CD4-positive, alpha-beta T cell treated with Interferon gamma for 1 hour (primary cell): ENCODE measurements around the gene L2HGDH.

Experiments
- DNase-seq: peaks from one replicate; pipeline ENCODE4 v3.0.0-alpha.2; 2020

The L2HGDH gene

GRCh38 chr14:50285861-50286260, 26.2 kb downstream of the L2HGDH start:
- DNase-seq: no peak

- no peak for DNase-seq
Observed at GRCh38 chr14:50272498-50272897, 39.5 kb downstream of the L2HGDH start.

- DNase-seq: no peak
Observed at GRCh38 chr14:50270932-50271331, 41.1 kb downstream of the L2HGDH start.

GRCh38 chr14:50265029-50265428, 47.0 kb downstream of the L2HGDH start:
- no peak for DNase-seq

GRCh38 chr14:50263321-50263720, 48.7 kb downstream of the L2HGDH start:
- no peak for DNase-seq

GRCh38 chr14:50262865-50263264, 49.2 kb downstream of the L2HGDH start:
- DNase-seq: no peak

GRCh38 chr14:50260511-50260910, 51.5 kb downstream of the L2HGDH start:
- no peak for DNase-seq

- no peak for DNase-seq
Observed at GRCh38 chr14:50260072-50260471, 52.0 kb downstream of the L2HGDH start.

GRCh38 chr14:50257732-50258131, 54.3 kb downstream of the L2HGDH start:
- no peak for DNase-seq

- DNase-seq: no peak
Observed at GRCh38 chr14:50254248-50254647, 57.8 kb downstream of the L2HGDH start.

GRCh38 chr14:50249136-50249775, 62.8 kb downstream of the L2HGDH start:
- no peak for DNase-seq

- no peak for DNase-seq
Observed at GRCh38 chr14:50247245-50247644, 64.8 kb downstream of the L2HGDH start.

GRCh38 chr14:50242566-50243310, 69.3 kb downstream of the L2HGDH start:
- no peak for DNase-seq

- no peak for DNase-seq
Observed at GRCh38 chr14:50242096-50242495, 69.9 kb downstream of the L2HGDH start.

- no peak for DNase-seq
Observed at GRCh38 chr14:50237427-50237826, 74.6 kb downstream of the L2HGDH start.

GRCh38 chr14:50233951-50234250, 78.1 kb downstream of the L2HGDH start:
- no peak for DNase-seq

GRCh38 chr14:50233166-50233950, 78.7 kb downstream of the L2HGDH start:
- DNase-seq: no peak

- DNase-seq: no peak
Observed at GRCh38 chr14:50232276-50232642, 79.8 kb downstream of the L2HGDH start.

- peak; percentile 85 for DNase-seq
Observed at GRCh38 chr14:50231475-50232275, 80.4 kb downstream of the L2HGDH start, which contains the start of gene SOS2. Gene SOS2 (minus strand): TSS chr14:50231578. CDS start chr14:50231283, 295 bp downstream.

- DNase-seq: peak; percentile 14
Observed at GRCh38 chr14:50230701-50231474, 81.1 kb downstream of the L2HGDH start.

GRCh38 chr14:50230401-50230700, 81.7 kb downstream of the L2HGDH start:
- DNase-seq: no peak

- no peak for DNase-seq
Observed at GRCh38 chr14:50229681-50230080, 82.3 kb downstream of the L2HGDH start.

GRCh38 chr14:50228313-50228712, 83.7 kb downstream of the L2HGDH start:
- no peak for DNase-seq
